H1 (cell line): ENCODE data around the gene FLT1. TPM values are rescaled to one million over a fixed set of nuclear protein-coding genes. Genes with fewer than 3 reads are reported as not detected.

Source experiments
- CTCF ChIA-PET: fragments of 300-600 bp; sonication (Branson Sonifier 250); formaldehyde crosslinking; loops from one replicate; lab custom pipeline; 2021; ENCODE audit not compliant: partially characterized antibody; lab: Charles Lee
- POLR2A ChIA-PET: fragments of 300-600 bp; sonication (Branson Sonifier 250); formaldehyde crosslinking; loops from one replicate; lab custom pipeline; 2021; ENCODE audit warnings: inconsistent platforms; ENCODE audit not compliant: partially characterized antibody; lab: Charles Lee
- DNase-seq, 2 experiments: peaks; one replicate each; pipeline versions ENCODE4 v3.0.0 to v3.0.0-alpha.2; 2010 to 2022; ENCODE audit warnings: low spot score in 2 of 2, low read depth in 1 of 2, mixed read lengths in 1 of 2
- FAIRE-seq: peaks from 2 replicates; lab custom pipeline; 2011; peaks lifted over from hg19 to GRCh38; lab: Jason Lieb, UNC
- H2AFZ ChIP-seq: 2 replicates; pipeline ENCODE4 v1.8.1; 2012; ENCODE audit warnings: low read length, inconsistent platforms
- H2AK5ac ChIP-seq: 2 replicates; pipeline ENCODE4 v1.6.1; 2013; ENCODE audit warnings: low read depth, low read length
- H2BK120ac ChIP-seq: replicated peaks from 2 replicates; pipeline ENCODE3; 2013; ENCODE audit warnings: low read depth, low read length, inconsistent platforms
- H2BK12ac ChIP-seq: 2 replicates; pipeline ENCODE4 v1.6.1; 2013; ENCODE audit warnings: low read depth, low read length
- H2BK15ac ChIP-seq: 2 replicates; pipeline ENCODE4 v1.6.1; 2013; ENCODE audit warnings: low read length
- H2BK20ac ChIP-seq: 2 replicates; pipeline ENCODE4 v1.6.1; 2013; ENCODE audit warnings: low read length
- H2BK5ac ChIP-seq: 2 replicates; pipeline ENCODE4 v1.6.1; 2013; ENCODE audit warnings: low read depth, low read length
- H3K14ac ChIP-seq: 2 replicates; pipeline ENCODE4 v1.6.1; 2013; ENCODE audit warnings: inconsistent platforms; ENCODE audit not compliant: insufficient read length
- H3K18ac ChIP-seq: 2 replicates; pipeline ENCODE4 v1.6.1; 2013; ENCODE audit warnings: low read length; ENCODE audit errors: extremely low read depth
- H3K23ac ChIP-seq: 2 replicates; pipeline ENCODE4 v1.6.1; 2013; ENCODE audit warnings: inconsistent platforms; ENCODE audit not compliant: insufficient read length
- H3K23me2 ChIP-seq: 2 replicates; pipeline ENCODE4 v1.6.1; 2013; ENCODE audit warnings: low read depth, low read length
- H3K27ac ChIP-seq: 2 replicates; pipeline ENCODE4 v1.6.1; 2011; ENCODE audit warnings: low read depth, low read length, inconsistent platforms
- H3K27me3 ChIP-seq, 4 experiments: replicated peaks in 1 of 4; 1 replicate in 1 of 4; 2 replicates in 3 of 4; pipeline versions ENCODE4 v1.6.1 to v1.8.1; 2011 to 2013; ENCODE audit warnings: low read length in 3 of 4, mild to moderate bottlenecking in 3 of 4, inconsistent platforms in 2 of 4, mixed read lengths in 2 of 4, moderate library complexity in 1 of 4; ENCODE audit not compliant: control insufficient read depth in 3 of 4, insufficient read depth in 3 of 4; ENCODE audit errors: extremely low read depth in 1 of 4
- H3K36me3 ChIP-seq, 4 experiments: 2 replicates each; pipeline versions ENCODE4 v1.6.1 to v1.8.1; 2011 to 2013; ENCODE audit warnings: mild to moderate bottlenecking in 4 of 4, low read length in 3 of 4, moderate library complexity in 2 of 4, control low read depth in 1 of 4, inconsistent platforms in 1 of 4; ENCODE audit not compliant: insufficient read depth in 4 of 4, control insufficient read depth in 2 of 4
- H3K4ac ChIP-seq: replicated peaks from 2 replicates; pipeline ENCODE3; 2013; ENCODE audit warnings: low read length, low read depth, mixed read lengths, inconsistent platforms; ENCODE audit not compliant: insufficient read length
- H3K4me1 ChIP-seq, 4 experiments: replicated peaks in 1 of 4; 1 replicate in 1 of 4; 2 replicates in 3 of 4; pipeline versions ENCODE4 v1.6.1 to v1.8.1; 2011 to 2013; ENCODE audit warnings: low read length in 3 of 4, inconsistent platforms in 2 of 4, mixed read lengths in 1 of 4; ENCODE audit not compliant: insufficient read depth in 4 of 4, control insufficient read depth in 3 of 4
- H3K4me2 ChIP-seq, 2 experiments: 2 replicates each; pipeline versions ENCODE4 v1.6.1 to v1.8.1; 2011 to 2013; ENCODE audit warnings: low read depth in 2 of 2, low read length in 2 of 2, control low read depth in 1 of 2, inconsistent platforms in 1 of 2, mild to moderate bottlenecking in 1 of 2; ENCODE audit not compliant: insufficient read depth in 1 of 2
- H3K4me3 ChIP-seq, 4 experiments: fragments of 200-600, 300-600 bp in 1 of 4; sonication (generic), shearing (Covaris generic), sonication (Bioruptor Twin) in 1 of 4; 2 replicates each; pipeline versions ENCODE4 v1.5.1 to v1.8.1; 2011 to 2016; ENCODE audit warnings: low read length in 4 of 4, low read depth in 3 of 4, control low read depth in 2 of 4, inconsistent platforms in 2 of 4, mild to moderate bottlenecking in 2 of 4, mixed read lengths in 1 of 4, moderate library complexity in 1 of 4; ENCODE audit not compliant: insufficient read depth in 2 of 4; ENCODE audit errors: extremely low read depth in 1 of 4
- H3K56ac ChIP-seq: replicated peaks from 2 replicates; pipeline ENCODE3; 2013; ENCODE audit warnings: low read depth, mild to moderate bottlenecking, mixed read lengths, low read length, inconsistent platforms; ENCODE audit not compliant: insufficient read length
- H3K79me1 ChIP-seq: 2 replicates; pipeline ENCODE4 v1.6.1; 2013; ENCODE audit warnings: low read depth, low read length, control low read depth
- H3K79me2 ChIP-seq, 2 experiments: 2 replicates each; pipeline versions ENCODE4 v1.6.1 to v1.8.1; 2012 to 2013; ENCODE audit warnings: low read length in 2 of 2, mild to moderate bottlenecking in 2 of 2, inconsistent platforms in 1 of 2; ENCODE audit not compliant: insufficient read depth in 2 of 2, control insufficient read depth in 1 of 2
- H3K9ac ChIP-seq, 4 experiments: replicated peaks in 1 of 4; 1 replicate in 1 of 4; 2 replicates in 3 of 4; pipeline versions ENCODE4 v1.6.1 to v1.8.1; 2011 to 2013; ENCODE audit warnings: low read depth in 3 of 4, low read length in 3 of 4, control low read depth in 2 of 4, mild to moderate bottlenecking in 2 of 4, moderate library complexity in 2 of 4, inconsistent platforms in 1 of 4; ENCODE audit errors: extremely low read depth in 1 of 4
- H3K9me3 ChIP-seq, 2 experiments: 2 replicates each; pipeline versions ENCODE4 v1.6.1 to v1.8.1; 2012 to 2013; ENCODE audit warnings: mild to moderate bottlenecking in 2 of 2, moderate library complexity in 2 of 2, control low read depth in 1 of 2, inconsistent platforms in 1 of 2, low read depth in 1 of 2, low read length in 1 of 2, mixed read lengths in 1 of 2; ENCODE audit not compliant: insufficient read depth in 2 of 2
- H4K20me1 ChIP-seq, 2 experiments: replicated peaks in 1 of 2; 2 replicates each; pipeline versions ENCODE3 to v1.8.1; 2011 to 2013; ENCODE audit warnings: inconsistent platforms in 2 of 2, low read length in 2 of 2, mild to moderate bottlenecking in 1 of 2; ENCODE audit not compliant: insufficient read depth in 2 of 2, control insufficient read depth in 1 of 2
- H4K5ac ChIP-seq: 2 replicates; pipeline ENCODE4 v1.6.1; 2013; ENCODE audit warnings: low read length, low read depth, mixed read lengths, inconsistent platforms; ENCODE audit not compliant: insufficient read length
- H4K8ac ChIP-seq: 2 replicates; pipeline ENCODE4 v1.8.0; 2013; ENCODE audit warnings: mild to moderate bottlenecking, moderate library complexity, low read length, inconsistent platforms; ENCODE audit not compliant: insufficient read depth; ENCODE audit errors: extremely low read depth
- H4K91ac ChIP-seq: replicated peaks from 2 replicates; pipeline ENCODE3; 2013; ENCODE audit warnings: low read length, mixed read lengths, inconsistent platforms; ENCODE audit not compliant: insufficient read length
- CBX5 ChIP-seq: fragments of 300-800, 300-1000 bp; sonication (generic); IDR thresholded peaks from 2 replicates; pipeline ENCODE4 v1.7.1; 2016; ENCODE audit warnings: antibody characterized with exemption, low read length, low read depth
- HDAC6 ChIP-seq: IDR thresholded peaks from one replicate; pipeline ENCODE4 v1.7.1; 2012; ENCODE audit warnings: low read depth, mild to moderate bottlenecking, inconsistent platforms, low read length, moderate library complexity
- KDM5A ChIP-seq: fragments of 200-600 bp; IDR thresholded peaks from 2 replicates; pipeline ENCODE4 v1.7.1; 2012; ENCODE audit warnings: mild to moderate bottlenecking, low read length, inconsistent platforms, mixed read lengths
- NRF1 ChIP-seq: IDR thresholded peaks from 2 replicates; pipeline ENCODE4 v1.6.1; 2011; ENCODE audit warnings: mild to moderate bottlenecking, low read depth, low read length, improper control_type of control experiment
- POU5F1 ChIP-seq: IDR thresholded peaks from 2 replicates; pipeline ENCODE4 v1.6.1; 2011; ENCODE audit warnings: low read depth, mild to moderate bottlenecking, low read length, moderate library complexity
- SAP30 ChIP-seq: fragments of 300-600 bp; sonication (generic); IDR thresholded peaks from 2 replicates; pipeline ENCODE4 v1.7.1; 2012; ENCODE audit warnings: low read length, moderate library complexity, mild to moderate bottlenecking, inconsistent platforms; ENCODE audit not compliant: insufficient read depth, insufficient replicate concordance
- SIN3A ChIP-seq, 2 experiments: IDR thresholded peaks in 1 of 2; conservative IDR thresholded peaks in 1 of 2; 2 replicates each; pipeline ENCODE4 v1.6.1; 2011 to 2012; ENCODE audit warnings: low read length in 2 of 2, improper control_type of control experiment in 1 of 2, low read depth in 1 of 2, mild to moderate bottlenecking in 1 of 2
- SP1 ChIP-seq: IDR thresholded peaks from 2 replicates; pipeline ENCODE4 v1.6.1; 2011; ENCODE audit warnings: low read depth, low read length
- TBP ChIP-seq: IDR thresholded peaks from 2 replicates; pipeline ENCODE4 v1.6.1; 2011; ENCODE audit warnings: low read depth, low read length, improper control_type of control experiment
- YY1 ChIP-seq: IDR thresholded peaks from 2 replicates; pipeline ENCODE4 v1.6.1; 2011; ENCODE audit warnings: low read depth, mild to moderate bottlenecking, low read length
- polyA plus RNA-seq, 7 experiments: library from polyadenylated mRNA; depleted of rRNA in 3 of 7; stranded (reverse) in 5 of 7; unstranded in 2 of 7; fragments of >200 nt in 5 of 7; fragments of 200-250 nt in 2 of 7; gene quantifications; 1 replicate in 5 of 7; 2 replicates in 1 of 7; 4 replicates in 1 of 7; pipeline versions ENCODE4 v1.2.1 to v1.2.3, GENCODE V29; 2011 to 2013; ENCODE audit warnings: missing spikeins in 2 of 7, mixed read lengths in 2 of 7
- total RNA-seq: library from RNA; stranded (reverse); fragmentation: NEBNext Ultra II Directional; extraction: Animal tissue kit (Norgen Biotek cat#: 25700); gene quantifications from 2 replicates; pipeline ENCODE4 v1.2.1, GENCODE V29; 2021
- TF ChIP-seq, protein P1 (sequence below): IDR thresholded peaks from 2 replicates; pipeline ENCODE4 v1.6.1; 2012; ENCODE audit warnings: low read length, inconsistent platforms

FLT1 gene
- total and polyA plus RNA-seq, 2 of the 8 experiments (the other 6 are each of a cell fraction or from before 2014, with no cell fraction given): 19.7 to 90.2 TPM

- Histone ChIP-seq H3K79me2 (no peaks in the 10 kb centered on the region), H2BK15ac (no peak overlapping the region), H3K27ac (no peak overlapping the region), H2BK20ac (no peak overlapping the region), H2BK5ac (no peak overlapping the region), H4K5ac (no peak overlapping the region), H3K9me3 (no peaks in the 10 kb centered on the region), H3K4me3 (no peak overlapping the region), H2AK5ac (no peak overlapping the region), H3K4me2 (no peak overlapping the region), H4K8ac (no peak overlapping the region), H2AFZ (no peak overlapping the region), H3K36me3 (peaks cover 5 to 38% (median 13%) of the 10 kb centered on the region in 4 experiments; a peak in 7 of 8 replicates), H3K4me1 (no peaks in the 10 kb centered on the region), H3K27me3 (peaks cover 0 to 1% (median 0%) of the 10 kb centered on the region in 4 experiments; a peak in 1 of 7 replicates), H4K20me1 (no peaks in the 10 kb centered on the region), H2BK120ac (no peak overlapping the region), H3K9ac (no peak overlapping the region), H3K14ac (no peak overlapping the region), H3K56ac (no peak overlapping the region), H3K79me1 (no peaks in the 10 kb centered on the region), H3K18ac (no peak overlapping the region), H4K91ac (no peak overlapping the region), H3K4ac (no peak overlapping the region), H2BK12ac (no peak overlapping the region), H3K23me2 (no peaks in the 10 kb centered on the region), H3K23ac (no peak overlapping the region)
- no peak for TF ChIP-seq HDAC6
- TF ChIP-seq, protein P1, sequence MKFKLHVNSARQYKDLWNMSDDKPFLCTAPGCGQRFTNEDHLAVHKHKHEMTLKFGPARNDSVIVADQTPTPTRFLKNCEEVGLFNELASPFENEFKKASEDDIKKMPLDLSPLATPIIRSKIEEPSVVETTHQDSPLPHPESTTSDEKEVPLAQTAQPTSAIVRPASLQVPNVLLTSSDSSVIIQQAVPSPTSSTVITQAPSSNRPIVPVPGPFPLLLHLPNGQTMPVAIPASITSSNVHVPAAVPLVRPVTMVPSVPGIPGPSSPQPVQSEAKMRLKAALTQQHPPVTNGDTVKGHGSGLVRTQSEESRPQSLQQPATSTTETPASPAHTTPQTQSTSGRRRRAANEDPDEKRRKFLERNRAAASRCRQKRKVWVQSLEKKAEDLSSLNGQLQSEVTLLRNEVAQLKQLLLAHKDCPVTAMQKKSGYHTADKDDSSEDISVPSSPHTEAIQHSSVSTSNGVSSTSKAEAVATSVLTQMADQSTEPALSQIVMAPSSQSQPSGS: no peak
- no peak for TF ChIP-seq SP1
- TF ChIP-seq KDM5A: no peak
- TF ChIP-seq NRF1: no peak
- no peak for TF ChIP-seq SIN3A (conservative IDR thresholded peaks at IDR 0.05 in 1 of 2, IDR thresholded peaks at IDR 0.05 in 1 of 2; ENCODE audit: low read depth in 1 of 2, low read length in 2 of 2)
- no peak for TF ChIP-seq TBP
- TF ChIP-seq CBX5: no peak
- no peak for TF ChIP-seq POU5F1
- TF ChIP-seq SAP30: no peak
- TF ChIP-seq YY1: no peak
- CTCF ChIA-PET: no interaction called here
- FAIRE-seq (no peak), DNase-seq (no peak)
- POLR2A ChIA-PET: no interaction called here
Measured at GRCh38 chr13:28268800-28269223, 226.1 kb downstream of the FLT1 start.
